K562 (cell line): Measurements from ENCODE around the gene TFAP2A. TPM values are rescaled to one million over a fixed set of nuclear protein-coding genes. Genes with fewer than 3 reads are reported as not detected.

ENCODE experiments used
- ATAC-seq: fragments of 200-7000 bp; cut with Tn5 transposase; 3 replicates; pipeline ENCODE4 v1.9.1; 2020; ENCODE audit warnings: moderate library complexity
- BruUV-seq: library from RNA; stranded (reverse); fragments of 400-500 nt; replicated peaks from 2 replicates; lab custom pipeline; 2021; lab: Mats Ljungman, UMichigan
- CTCF ChIA-PET: fragments of 300-600 bp; formaldehyde crosslinking; extraction: SDS; loops from one replicate; lab custom pipeline; 2021; ENCODE audit warnings: low intra/inter-chr PET ratio; lab: Yijun Ruan, JAX
- POLR2A ChIA-PET: fragments of 300-600, 350-650 bp; sonication (Branson Sonifier 250); formaldehyde crosslinking; extraction: SDS; loops from one replicate; lab custom pipeline; 2021; ENCODE audit warnings: antibody characterized with exemption, inconsistent platforms; lab: Yijun Ruan, JAX
- DNase-seq, 4 experiments: peaks; one replicate each; pipeline versions ENCODE4 v3.0.0 to v3.0.0-alpha.2; 2011 to 2018; ENCODE audit warnings: low spot score in 3 of 4, mixed read lengths in 3 of 4; ENCODE audit errors: extremely low read depth in 1 of 4
- FAIRE-seq: peaks from 2 replicates; lab custom pipeline; 2011; peaks lifted over from hg19 to GRCh38; lab: Jason Lieb, UNC
- H2AFZ ChIP-seq: 2 replicates; pipeline ENCODE4 v1.6.0; 2011; ENCODE audit warnings: low read depth, low read length, control low read depth, inconsistent platforms
- H3K27ac ChIP-seq: fragments of 200-600 bp; 3 replicates; pipeline ENCODE4 v1.8.0; 2011; ENCODE audit warnings: low read depth, mild to moderate bottlenecking, control low read depth, inconsistent platforms, low read length, moderate library complexity, mixed read lengths; ENCODE audit errors: extremely low read depth
- H3K27me3 ChIP-seq, 2 experiments: fragments of 300-600 bp in 1 of 2; 2 replicates in 1 of 2; 3 replicates in 1 of 2; pipeline versions ENCODE4 v1.6.0 to v1.8.0; 2011; ENCODE audit warnings: inconsistent platforms in 2 of 2, low read length in 2 of 2, mild to moderate bottlenecking in 1 of 2, mixed read lengths in 1 of 2, moderate library complexity in 1 of 2; ENCODE audit not compliant: control insufficient read depth in 2 of 2, insufficient read depth in 2 of 2
- H3K36me3 ChIP-seq: fragments of 300-600 bp; 3 replicates; pipeline ENCODE4 v1.8.0; 2011; ENCODE audit warnings: mild to moderate bottlenecking, low read length, inconsistent platforms; ENCODE audit not compliant: control insufficient read depth, insufficient read depth
- H3K4me1 ChIP-seq, 2 experiments: fragments of 200-600 bp in 1 of 2; replicated peaks in 1 of 2; 2 replicates in 1 of 2; 3 replicates in 1 of 2; pipeline versions ENCODE4 v1.5.1 to v1.8.0; 2011; ENCODE audit warnings: inconsistent platforms in 2 of 2, low read length in 2 of 2, mild to moderate bottlenecking in 1 of 2, mixed read lengths in 1 of 2, moderate library complexity in 1 of 2; ENCODE audit not compliant: control insufficient read depth in 2 of 2, insufficient read depth in 2 of 2
- H3K4me2 ChIP-seq: 2 replicates; pipeline ENCODE4 v1.6.1; 2011; ENCODE audit warnings: low read length, control low read depth, inconsistent platforms, mixed read lengths; ENCODE audit not compliant: insufficient read depth
- H3K4me3 ChIP-seq: fragments of 200-600 bp; sonication (generic), shearing (Covaris generic); 2 replicates; pipeline ENCODE4 v1.5.1; 2016; ENCODE audit warnings: control low read depth, inconsistent platforms
- H3K79me2 ChIP-seq: fragments of 200-600 bp; 3 replicates; pipeline ENCODE4 v1.8.0; 2011; ENCODE audit warnings: low read length, inconsistent platforms; ENCODE audit not compliant: control insufficient read depth, insufficient read depth
- H3K9ac ChIP-seq, 2 experiments: 2 replicates each; pipeline versions ENCODE4 v1.6.0 to v1.6.1; 2011; ENCODE audit warnings: low read depth in 2 of 2, low read length in 2 of 2, control low read depth in 1 of 2, inconsistent platforms in 1 of 2, mild to moderate bottlenecking in 1 of 2, mixed read lengths in 1 of 2; ENCODE audit not compliant: insufficient read depth in 1 of 2
- H3K9me1 ChIP-seq: one replicate; pipeline ENCODE4 v1.6.0; 2011; ENCODE audit warnings: inconsistent platforms, mild to moderate bottlenecking, low read length, moderate library complexity; ENCODE audit not compliant: control insufficient read depth, insufficient read depth
- H3K9me3 ChIP-seq: replicated peaks from 2 replicates; pipeline ENCODE4 v1.5.1; 2011; ENCODE audit warnings: low read depth, low read length, inconsistent platforms; ENCODE audit not compliant: control insufficient read depth, insufficient read depth
- H4K20me1 ChIP-seq: replicated peaks from 2 replicates; pipeline ENCODE4 v1.6.1; 2011; ENCODE audit warnings: low read length, inconsistent platforms, mixed read lengths; ENCODE audit not compliant: control insufficient read depth, insufficient read depth
- BCLAF1 ChIP-seq, 2 experiments: fragments of 450-650 bp in 1 of 2; IDR thresholded peaks; 2 replicates each; pipeline ENCODE4 v1.6.1; 2011 to 2017; ENCODE audit warnings: low read depth in 2 of 2, antibody characterized with exemption in 1 of 2, borderline replicate concordance in 1 of 2, low read length in 1 of 2, mild to moderate bottlenecking in 1 of 2, mixed read lengths in 1 of 2; ENCODE audit not compliant: control insufficient read depth in 1 of 2
- CC2D1A ChIP-seq: fragments of 450-650 bp; IDR thresholded peaks from 2 replicates; pipeline ENCODE4 v1.6.1; 2017; ENCODE audit warnings: mild to moderate bottlenecking
- CREM ChIP-seq: IDR thresholded peaks from 2 replicates; pipeline ENCODE4 v1.6.1; 2014; ENCODE audit warnings: antibody characterized with exemption, low read depth
- EHMT2 ChIP-seq: fragments of 450-650 bp; IDR thresholded peaks from 2 replicates; pipeline ENCODE4 v1.6.1; 2018; ENCODE audit warnings: antibody characterized with exemption
- HNRNPLL ChIP-seq: fragments of 200-400 bp; formaldehyde crosslinking; IDR thresholded peaks from 2 replicates; pipeline ENCODE4 v1.6.1; 2017; ENCODE audit warnings: low read length, low read depth, mild to moderate bottlenecking; ENCODE audit not compliant: poor library complexity, severe bottlenecking
- PHTF2 ChIP-seq: fragments of 250-450 bp; sonication (Bioruptor Pico); IDR thresholded peaks from 2 replicates; pipeline ENCODE4 v1.5.0; 2021; ENCODE audit warnings: mild to moderate bottlenecking
- POLR2AphosphoS2 ChIP-seq: IDR thresholded peaks from 2 replicates; pipeline ENCODE4 v1.6.1; 2012; ENCODE audit warnings: low read length, improper control_type of control experiment
- POLR2B ChIP-seq: fragments of 450-650 bp; IDR thresholded peaks from 2 replicates; pipeline ENCODE4 v1.6.1; 2018; ENCODE audit warnings: low read depth; ENCODE audit not compliant: partially characterized antibody
- RBM39 ChIP-seq: fragments of 200-400 bp; formaldehyde crosslinking; optimal IDR thresholded peaks from 2 replicates; pipeline ENCODE3; 2018; ENCODE audit warnings: low read depth, low read length
- SAFB2 ChIP-seq: fragments of 200-400 bp; formaldehyde crosslinking; IDR thresholded peaks from 2 replicates; pipeline ENCODE4 v1.6.1; 2018; ENCODE audit warnings: borderline replicate concordance, low read length, low read depth, moderate library complexity; ENCODE audit not compliant: severe bottlenecking
- SRF ChIP-seq, 2 experiments: fragments of 250-450, 450-650 bp in 1 of 2; sonication (Bioruptor Pico) in 1 of 2; sonication (generic) in 1 of 2; formaldehyde crosslinking; IDR thresholded peaks; 2 replicates each; pipeline versions ENCODE4 v1.5.0 to v1.5.1; 2020 to 2022; ENCODE audit warnings: mild to moderate bottlenecking in 1 of 2, missing genetic modification reagents in 1 of 2
- TRIM28 ChIP-seq: fragments of 450-650 bp; IDR thresholded peaks from 2 replicates; pipeline ENCODE4 v1.6.1; 2017
- U2AF2 ChIP-seq: fragments of 200-400 bp; formaldehyde crosslinking; optimal IDR thresholded peaks from 2 replicates; pipeline ENCODE3; 2017; ENCODE audit warnings: low read depth, mild to moderate bottlenecking, low read length
- ZNF24 ChIP-seq: fragments of 450-650 bp; IDR thresholded peaks from 2 replicates; pipeline ENCODE4 v1.6.1; 2016
- WGBS: fragments of 100-300 bp; shearing (Covaris generic); methylation state at CpG from one replicate; pipeline ENCODE4 v1.1.6; 2016; ENCODE audit warnings: low coverage, mixed read lengths; ENCODE audit not compliant: insufficient coverage; ENCODE audit errors: missing lambda C conversion rate; 5-methylcytosine and 5-hydroxymethylcytosine counted together
- in situ Hi-C: fragments of 300-500 bp; cut with MboI; formaldehyde crosslinking; loops from 4 replicates; pipeline ENCODE4 v1.15.0; 2018; ENCODE audit warnings: inconsistent platforms, mixed read lengths
- intact Hi-C: fragments of 100-400 bp; cut with micrococcal nuclease; formaldehyde crosslinking; loops from 2 replicates; pipeline ENCODE4 v1.14.2; 2022
- polyA plus RNA-seq, 8 experiments: library from polyadenylated mRNA; depleted of rRNA in 4 of 8; stranded (reverse) in 5 of 8; unstranded in 3 of 8; fragments of >200 nt; fragmentation: Nextera tagmentation in 2 of 8; fragmentation: Illumina TruSeq in 1 of 8; extraction: Ambion mirVana in 2 of 8; extraction: Trizol in 1 of 8; gene quantifications; 2 replicates each; pipeline versions ENCODE4 v1.2.1 to v1.2.3, GENCODE V29; 2011 to 2014; ENCODE audit warnings: inconsistent platforms in 1 of 8, missing spikeins in 1 of 8
- total RNA-seq, 7 experiments: library from RNA; depleted of rRNA in 6 of 7; stranded (reverse); fragments of >200 nt in 6 of 7; fragmentation: Illumina TruSeq in 2 of 7; extraction: Trizol in 2 of 7; gene quantifications; 2 replicates each; pipeline versions ENCODE4 v1.2.1 to v1.2.3, GENCODE V29; 2011 to 2021; ENCODE audit warnings: low replicate concordance in 1 of 7
- TF ChIP-seq, protein P1 (sequence below): fragments of 450-650 bp; formaldehyde crosslinking; IDR thresholded peaks from 2 replicates; pipeline ENCODE4 v1.4.0; 2022; ENCODE audit warnings: missing genetic modification characterization

Gene TFAP2A
- total and polyA plus RNA-seq, 9 of the 15 experiments (the other 6 are each of a cell fraction or from before 2014, with no cell fraction given): 0.14 to 0.53 (median 0.19) TPM; not detected in 1

GRCh38 chr6:10422737-10423034 is 7.8 kb upstream of the TFAP2A start (continued):
- no peak for TF ChIP-seq BCLAF1 (IDR thresholded peaks at IDR 0.05; ENCODE audit: borderline replicate concordance in 1 of 2, control insufficient read depth in 1 of 2, low read depth in 2 of 2, low read length in 1 of 2)
- no peak for TF ChIP-seq SRF (CRISPR knock-in tag; IDR thresholded peaks at IDR 0.05)
- no peak for TF ChIP-seq ZNF24
- TF ChIP-seq POLR2B: no peak
- no peak for TF ChIP-seq HNRNPLL

DNA sequence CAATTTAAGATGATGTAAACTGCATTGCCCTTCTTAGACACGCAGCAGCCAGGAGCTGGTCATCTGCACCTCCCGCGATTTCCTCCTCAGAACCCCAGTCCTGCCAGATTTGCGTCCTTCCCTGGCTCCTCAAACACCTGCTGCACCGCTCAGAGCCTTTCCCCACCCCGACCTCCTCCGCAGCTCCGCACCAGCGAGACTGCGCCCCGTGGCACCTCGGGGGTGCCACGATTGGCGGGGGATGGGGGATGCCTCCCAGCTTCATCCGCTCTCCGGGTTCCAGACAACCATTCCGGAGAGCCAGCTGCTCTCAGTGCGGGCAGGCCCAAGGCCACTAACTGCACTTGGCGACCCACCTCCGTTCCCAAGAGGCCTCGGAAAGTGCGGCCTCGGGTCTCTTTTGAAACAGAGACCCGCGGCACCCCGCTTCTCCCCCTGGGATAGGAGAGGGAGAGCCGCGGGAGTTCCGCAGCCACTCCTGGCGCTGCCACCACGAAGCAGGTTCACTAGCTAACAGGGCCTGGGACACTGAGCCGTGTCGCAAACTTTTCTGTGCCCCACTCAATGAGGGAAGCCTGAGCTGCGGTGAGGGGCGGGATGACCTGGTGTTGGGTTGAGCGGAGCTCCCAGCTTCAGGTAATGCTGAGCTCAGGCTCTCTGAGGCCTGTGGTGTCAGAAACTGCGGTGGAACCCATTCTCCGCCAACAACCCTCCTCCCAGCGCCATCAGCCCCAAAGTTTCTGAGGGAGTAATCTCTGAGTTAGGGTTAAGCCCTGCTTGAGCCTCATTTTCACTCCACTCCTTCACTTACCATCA is 7.3 kb upstream of the TFAP2A start:
- H3K27me3 ChIP-seq: peaks cover 39 to 70% of the 10 kb centered on the region in 2 experiments
- H3K4me3 ChIP-seq: no peak overlapping the region
- intact Hi-C loops: loop anchor here (10.0 kb wide), 1 partner anchor 1987 kb away; the partner anchor contains the start of gene SLC35B3
- ChIA-PET POLR2A (interaction anchor here (0.6 kb wide), 1 partner anchor 464 kb away, joined by 3 read pairs; no protein-coding TSS in a partner anchor), CTCF (no interaction called here)
- H2AFZ ChIP-seq: no peak overlapping the region
- FAIRE-seq (no peak), DNase-seq (no peak), ATAC-seq (no peak)
- H3K79me2 ChIP-seq: no peaks in the 10 kb centered on the region
- H3K27ac ChIP-seq: no peak overlapping the region
- no peak overlapping the region for H3K4me2 ChIP-seq
- no peak overlapping the region for H3K9ac ChIP-seq
- in situ Hi-C loops: no loop called here
- no peaks in the 10 kb centered on the region for H3K36me3 ChIP-seq
- peaks cover 0 to 48% of the 10 kb centered on the region in 2 experiments; a peak in 3 of 5 replicates for H3K4me1 ChIP-seq
- H3K9me1 ChIP-seq: no peaks in the 10 kb centered on the region
- H4K20me1 ChIP-seq: no peaks in the 10 kb centered on the region; the same call in 1 of the 2 replicates
- BruUV-seq: no TSS peak
- WGBS: 19% methylated on average over 39 of the region's 39 CpGs
- H3K9me3 ChIP-seq: no peaks in the 10 kb centered on the region
- TF ChIP-seq, protein P1, sequence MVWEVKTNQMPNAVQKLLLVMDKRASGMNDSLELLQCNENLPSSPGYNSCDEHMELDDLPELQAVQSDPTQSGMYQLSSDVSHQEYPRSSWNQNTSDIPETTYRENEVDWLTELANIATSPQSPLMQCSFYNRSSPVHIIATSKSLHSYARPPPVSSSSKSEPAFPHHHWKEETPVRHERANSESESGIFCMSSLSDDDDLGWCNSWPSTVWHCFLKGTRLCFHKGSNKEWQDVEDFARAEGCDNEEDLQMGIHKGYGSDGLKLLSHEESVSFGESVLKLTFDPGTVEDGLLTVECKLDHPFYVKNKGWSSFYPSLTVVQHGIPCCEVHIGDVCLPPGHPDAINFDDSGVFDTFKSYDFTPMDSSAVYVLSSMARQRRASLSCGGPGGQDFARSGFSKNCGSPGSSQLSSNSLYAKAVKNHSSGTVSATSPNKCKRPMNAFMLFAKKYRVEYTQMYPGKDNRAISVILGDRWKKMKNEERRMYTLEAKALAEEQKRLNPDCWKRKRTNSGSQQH (CRISPR knock-in tag): no peak
- no peak for TF ChIP-seq RBM39
- TF ChIP-seq SAFB2: no peak
- TF ChIP-seq PHTF2: no peak
- no peak for TF ChIP-seq U2AF2
- TF ChIP-seq CREM: no peak
- TF ChIP-seq EHMT2: no peak
- TF ChIP-seq TRIM28: no peak
- TF ChIP-seq CC2D1A: no peak
- TF ChIP-seq POLR2AphosphoS2: no peak
